Measurements from ENCODE around the gene IGSF22. TPM values are rescaled to one million over a fixed set of nuclear protein-coding genes. Genes with fewer than 3 reads are reported as not detected.

IGSF22 gene
- total and polyA plus RNA-seq, 9 of the 15 experiments (the other 6 are each of a cell fraction or from before 2014, with no cell fraction given): not detected

GRCh38 chr11:18773104-18773503 is 47.1 kb upstream of the IGSF22 start:
- Histone ChIP-seq H3K9me1 (ENCODE audit: control insufficient read depth, insufficient read depth, low read length) (no peaks in the 10 kb centered on the region), H4K20me1 (replicated peaks; ENCODE audit: control insufficient read depth, insufficient read depth, low read length) (peaks cover 8% of the 10 kb centered on the region), H3K9me3 (replicated peaks; ENCODE audit: control insufficient read depth, insufficient read depth, low read depth, low read length) (no peaks in the 10 kb centered on the region), H3K4me3 (no peak overlapping the region), H3K27ac (ENCODE audit: extremely low read depth, low read depth, low read length) (no peak overlapping the region), H3K9ac (ENCODE audit: insufficient read depth in 1 of 2, low read depth in 2 of 2, low read length in 2 of 2) (no peak overlapping the region; a peak in 1 of 4 replicates), H3K36me3 (ENCODE audit: control insufficient read depth, insufficient read depth, low read length) (no peaks in the 10 kb centered on the region), H2AFZ (ENCODE audit: low read depth, low read length) (no peak overlapping the region), H3K4me2 (ENCODE audit: insufficient read depth, low read length) (no peak overlapping the region), H3K79me2 (ENCODE audit: control insufficient read depth, insufficient read depth, low read length) (no peaks in the 10 kb centered on the region), H3K27me3 (ENCODE audit: control insufficient read depth in 2 of 2, insufficient read depth in 2 of 2, low read length in 2 of 2) (peaks cover 2 to 53% of the 10 kb centered on the region in 2 experiments; a peak in 4 of 5 replicates), H3K4me1 (replicated peaks in 1 of 2; ENCODE audit: control insufficient read depth in 2 of 2, insufficient read depth in 2 of 2, low read length in 2 of 2) (no peaks in the 10 kb centered on the region; a peak in 1 of 5 replicates)
- intact Hi-C loops (cut with micrococcal nuclease): no loop called here
- FAIRE-seq (no peak), ATAC-seq (no peak), DNase-seq (ENCODE audit: extremely low read depth in 1 of 4, low spot score in 3 of 4) (no peak)
- no peak for TF ChIP-seq HNRNPLL (IDR thresholded peaks at IDR 0.05; ENCODE audit: low read depth, low read length, poor library complexity, severe bottlenecking)
- TF ChIP-seq MTA1 (IDR thresholded peaks at IDR 0.05; ENCODE audit: borderline replicate concordance): no peak
- no peak for TF ChIP-seq SMARCE1 (IDR thresholded peaks at IDR 0.05)
- TF ChIP-seq PTRF (tag; IDR thresholded peaks at IDR 0.05): no peak
- in situ Hi-C loops (cut with MboI): no loop called here
- CTCF ChIA-PET (ENCODE audit: low intra/inter-chr PET ratio): no interaction called here
- no TSS peak for BruUV-seq (replicated peaks)
- POLR2A ChIA-PET: interaction anchor here (0.6 to 0.8 kb wide), 3 partner anchors 8 to 189 kb away, joined by 3 to 4 read pairs (median 3); no protein-coding TSS in a partner anchor
- WGBS (ENCODE audit: insufficient coverage, low coverage, missing lambda C conversion rate): 0% methylated on average over 7 of the region's 8 CpGs

DNA sequence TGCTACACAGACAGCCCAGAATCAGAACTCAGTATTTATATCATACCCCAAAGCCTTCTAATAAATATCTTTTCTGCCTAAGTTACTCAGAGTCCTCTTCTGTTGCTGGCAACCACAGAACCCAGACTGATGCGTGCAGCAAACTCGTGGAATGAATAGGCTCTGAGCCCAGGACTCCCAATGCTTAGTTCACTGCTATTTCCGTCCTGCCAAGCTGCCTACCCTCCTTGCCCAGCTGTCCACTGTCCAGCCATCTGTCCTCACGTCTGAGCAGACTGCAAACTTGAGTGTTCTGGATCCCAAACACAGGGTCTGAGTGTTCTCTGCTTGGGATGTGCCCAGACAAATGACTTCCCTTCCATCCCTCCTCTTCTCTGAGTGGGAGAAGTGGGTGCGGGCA is 46.2 kb upstream of the IGSF22 start:
- Histone ChIP-seq H3K4me1 (replicated peaks in 1 of 2; ENCODE audit: control insufficient read depth in 2 of 2, insufficient read depth in 2 of 2, low read length in 2 of 2) (no peaks in the 10 kb centered on the region), H3K27ac (ENCODE audit: extremely low read depth, low read depth, low read length) (no peak overlapping the region), H3K9me3 (replicated peaks; ENCODE audit: control insufficient read depth, insufficient read depth, low read depth, low read length) (no peaks in the 10 kb centered on the region), H2AFZ (ENCODE audit: low read depth, low read length) (no peak overlapping the region), H3K27me3 (ENCODE audit: control insufficient read depth in 2 of 2, insufficient read depth in 2 of 2, low read length in 2 of 2) (peaks cover 2 to 53% of the 10 kb centered on the region in 2 experiments; a peak in 4 of 5 replicates), H3K79me2 (ENCODE audit: control insufficient read depth, insufficient read depth, low read length) (no peaks in the 10 kb centered on the region), H4K20me1 (replicated peaks; ENCODE audit: control insufficient read depth, insufficient read depth, low read length) (peaks cover 8% of the 10 kb centered on the region), H3K9me1 (ENCODE audit: control insufficient read depth, insufficient read depth, low read length) (no peaks in the 10 kb centered on the region), H3K36me3 (ENCODE audit: control insufficient read depth, insufficient read depth, low read length) (no peaks in the 10 kb centered on the region), H3K4me2 (ENCODE audit: insufficient read depth, low read length) (no peak overlapping the region), H3K4me3 (no peak overlapping the region), H3K9ac (ENCODE audit: insufficient read depth in 1 of 2, low read depth in 2 of 2, low read length in 2 of 2) (no peak overlapping the region)
- POLR2A ChIA-PET: no interaction called here
- 0% methylated on average over 5 of the region's 5 CpGs for WGBS (ENCODE audit: insufficient coverage, low coverage, missing lambda C conversion rate)
- intact Hi-C loops (cut with micrococcal nuclease): no loop called here
- BruUV-seq (replicated peaks): no TSS peak
- ATAC-seq (no peak), FAIRE-seq (no peak), DNase-seq (ENCODE audit: extremely low read depth in 1 of 4, low spot score in 3 of 4) (no peak)
- CTCF ChIA-PET (ENCODE audit: low intra/inter-chr PET ratio): interaction anchor here (0.6 kb wide), 2 partner anchors 232 to 1132 kb away, joined by 3 read pairs; no protein-coding TSS in a partner anchor
- in situ Hi-C loops (cut with MboI): no loop called here
- TF ChIP-seq RFX1 (IDR thresholded peaks at IDR 0.05) (no peak), CGGBP1 (CRISPR knock-in tag; IDR thresholded peaks at IDR 0.05) (no peak), REST (IDR thresholded peaks at IDR 0.05; ENCODE audit: borderline replicate concordance) (no peak), REST (CRISPR knock-in tag; IDR thresholded peaks at IDR 0.05; ENCODE audit: low read depth) (no peak), PHB (CRISPR knock-in tag; IDR thresholded peaks at IDR 0.05) (no peak)

Measured in K562 (cell line).